Stimulated activated CD8-positive, alpha-beta memory T cell treated with anti-CD3 and anti-CD28 coated beads, Interleukin-15, amount 100 ng/mL, for 24 hours (primary cell): ENCODE results near the gene EMC9.

ENCODE experiments used
- DNase-seq: peaks from one replicate; pipeline ENCODE4 v3.0.0-alpha.2; 2020; ENCODE audit warnings: low read depth

EMC9 gene

DNA sequence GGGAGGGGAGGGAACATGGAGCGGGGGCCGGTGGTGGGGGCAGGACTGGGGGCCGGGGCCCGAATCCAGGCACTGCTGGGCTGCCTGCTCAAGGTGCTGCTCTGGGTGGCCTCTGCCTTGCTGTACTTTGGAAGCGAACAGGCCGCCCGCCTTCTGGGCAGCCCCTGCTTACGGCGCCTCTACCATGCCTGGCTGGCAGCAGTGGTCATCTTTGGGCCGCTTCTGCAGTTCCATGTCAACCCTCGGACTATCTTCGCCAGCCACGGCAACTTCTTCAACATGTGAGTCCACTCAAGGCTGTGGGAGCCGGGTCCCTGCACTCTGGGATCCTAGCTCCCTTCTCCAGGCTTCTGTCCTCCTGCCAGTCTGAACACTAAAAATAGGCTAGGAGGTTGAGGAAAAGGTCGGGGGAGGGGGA is 9.8 kb downstream of the EMC9 start:
- no peak for DNase-seq

DNA sequence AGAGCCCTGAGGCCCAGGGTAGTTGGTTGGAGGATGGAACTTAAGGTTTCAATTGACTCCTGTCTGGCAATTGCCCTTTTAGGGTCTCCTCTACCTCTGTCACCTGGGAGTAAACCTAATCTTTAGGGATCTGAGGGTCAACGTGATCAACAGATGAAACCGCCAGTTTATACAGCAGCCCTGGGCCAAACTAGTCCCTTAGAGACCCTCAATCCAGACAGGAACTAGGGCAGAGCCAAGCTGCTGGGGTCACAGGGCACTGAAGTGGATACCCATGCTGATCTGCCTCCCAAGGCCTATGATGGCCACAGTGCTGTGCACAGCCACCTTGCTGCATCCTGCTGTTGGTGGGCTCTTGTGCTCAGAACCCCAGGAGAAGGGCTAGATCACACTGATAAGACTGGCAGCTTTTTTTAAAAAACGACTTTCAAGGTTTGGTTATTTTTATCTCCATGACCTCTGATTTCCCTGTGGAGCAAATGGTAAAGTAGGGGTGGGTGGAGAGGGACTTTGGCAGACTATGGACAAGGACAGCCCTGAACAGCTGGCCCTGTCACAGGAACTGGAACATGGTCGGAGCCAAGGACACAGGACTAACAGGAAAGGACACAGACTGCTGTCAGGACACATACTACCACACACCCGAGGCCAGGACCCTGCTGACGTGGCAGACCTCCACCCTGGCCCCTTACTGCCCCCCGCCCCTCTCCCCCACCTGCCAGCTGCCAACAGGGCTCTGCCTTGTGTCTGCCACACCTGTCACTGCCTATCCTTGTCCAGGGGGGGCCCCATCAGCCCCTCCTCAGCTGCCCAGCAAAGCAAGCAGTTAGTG is 10.5 kb downstream of the EMC9 start:
- no peak for DNase-seq

DNA sequence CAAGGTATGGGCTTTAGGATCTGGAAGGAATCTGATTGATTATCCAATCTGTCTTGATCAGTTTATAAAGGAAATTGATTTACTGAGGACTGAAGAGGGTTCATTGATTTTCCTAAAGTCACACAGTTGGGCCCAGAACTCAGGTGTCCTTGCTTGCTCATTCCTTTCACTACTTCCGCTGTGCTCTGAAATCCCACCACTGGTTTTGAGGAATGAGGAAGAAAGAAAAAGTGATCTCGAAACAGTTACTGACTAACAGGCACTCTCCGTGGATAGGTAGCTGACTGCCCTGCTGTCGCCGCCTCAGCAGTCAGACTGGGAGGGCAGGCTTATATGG is 11.0 kb downstream of the EMC9 start, which contains the start of gene FITM1:
Gene FITM1 (plus strand): TSS at position 280 of the 337 bp plus-strand sequence. CDS start 905 bp downstream, outside the sequence.
- no peak for DNase-seq

DNA sequence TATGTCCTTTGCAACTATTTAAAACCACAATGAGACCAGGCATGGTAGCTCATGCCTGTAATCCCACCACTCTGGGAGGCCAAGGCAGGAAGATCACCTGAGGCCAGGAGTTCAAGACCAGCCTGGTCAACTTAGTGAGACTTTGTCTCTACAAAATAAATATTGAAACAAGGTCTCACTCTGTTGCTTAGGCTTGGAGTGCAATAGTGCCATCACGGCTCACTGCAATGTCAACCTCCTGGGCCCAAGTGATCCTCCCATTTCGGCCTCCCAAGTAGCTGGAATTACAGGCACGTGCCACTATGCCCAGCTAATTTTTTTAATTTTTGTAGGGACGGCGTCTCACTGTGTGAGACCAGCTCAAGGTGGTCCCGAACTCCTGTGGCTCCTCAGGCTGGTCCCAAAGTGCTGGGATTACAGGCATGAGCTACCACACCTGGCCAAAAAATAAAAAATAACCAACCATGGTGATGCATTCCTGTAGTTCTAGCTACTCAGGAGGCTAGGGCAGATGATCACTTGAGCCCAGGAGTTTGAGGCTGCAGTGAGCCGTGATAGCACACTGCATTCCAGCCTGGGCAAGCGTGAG is 11.9 kb downstream of the EMC9 start:
- DNase-seq, result no peak

- no peak for DNase-seq
Measured at GRCh38 chr14:24127673-24128072, 13.7 kb downstream of the EMC9 start.

DNA sequence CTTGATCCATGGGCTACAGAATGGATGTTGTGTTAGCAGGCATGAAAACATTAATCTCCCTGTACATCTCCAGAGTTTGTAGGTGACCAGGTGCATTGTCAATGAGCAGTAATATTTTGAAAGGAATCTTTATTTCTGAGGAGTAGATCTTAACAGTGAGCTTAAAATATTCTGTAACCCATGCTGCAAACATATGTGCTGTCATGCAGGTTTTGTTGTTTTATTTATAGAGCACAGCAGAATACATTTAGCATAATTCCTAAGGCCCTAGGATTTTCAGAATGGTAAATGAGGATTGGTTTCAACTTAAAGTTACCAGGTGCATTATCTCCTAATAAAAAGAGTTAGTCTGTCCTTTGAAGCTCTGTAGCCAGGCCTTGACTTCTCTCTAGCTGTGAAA is 14.5 kb downstream of the EMC9 start:
- no peak for DNase-seq

DNA sequence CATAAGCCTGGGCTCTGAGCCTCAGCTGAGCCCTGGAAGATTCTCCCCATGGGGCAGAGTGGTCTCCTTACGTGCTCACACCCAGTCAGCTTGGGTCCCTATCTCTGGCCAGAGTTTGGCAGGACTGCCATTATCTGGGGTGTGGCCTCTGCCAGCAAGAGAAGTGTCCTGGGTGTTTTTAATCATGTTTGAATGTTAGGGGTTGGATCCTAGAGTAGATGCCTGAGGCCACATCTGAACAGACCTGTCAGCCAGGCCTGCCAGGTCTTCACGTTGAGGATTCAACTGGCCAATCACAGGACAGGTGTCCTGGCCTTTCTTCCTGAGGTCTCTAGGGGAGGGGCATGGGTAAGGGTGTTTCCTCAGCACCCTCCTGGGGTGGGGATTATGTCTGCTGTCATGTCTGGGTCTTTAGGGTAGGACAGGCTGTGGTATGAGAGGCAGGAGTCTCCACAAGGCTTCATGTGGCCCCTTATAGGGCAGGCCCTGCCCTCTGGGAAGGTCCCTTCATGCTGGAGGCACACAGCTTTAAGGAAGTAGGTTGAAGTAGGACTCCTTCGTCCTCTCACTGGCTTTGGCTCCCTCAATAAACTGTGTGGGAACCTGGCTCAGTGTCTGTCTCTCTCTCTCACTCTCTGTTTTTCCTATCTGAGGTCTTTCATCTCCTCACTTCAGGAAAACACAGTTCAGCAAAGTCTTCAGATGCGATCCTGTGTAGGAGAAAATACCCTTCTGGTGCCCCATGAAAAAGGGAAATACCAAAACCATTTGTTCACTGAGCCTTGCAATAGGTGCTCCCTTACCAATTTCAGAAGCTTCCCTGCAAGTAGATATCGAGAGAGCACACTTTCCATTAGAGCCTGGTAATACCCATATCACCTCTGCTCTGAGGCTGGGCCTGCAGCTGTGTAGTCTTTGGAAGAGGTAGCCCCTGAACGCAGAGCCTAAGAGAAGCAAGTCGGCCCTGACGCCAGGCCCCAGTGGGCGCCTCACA is 17.7 kb downstream of the EMC9 start:
- DNase-seq, result no peak

GRCh38 chr14:24122898-24123297 is 18.5 kb downstream of the EMC9 start:
- DNase-seq, result no peak

DNA sequence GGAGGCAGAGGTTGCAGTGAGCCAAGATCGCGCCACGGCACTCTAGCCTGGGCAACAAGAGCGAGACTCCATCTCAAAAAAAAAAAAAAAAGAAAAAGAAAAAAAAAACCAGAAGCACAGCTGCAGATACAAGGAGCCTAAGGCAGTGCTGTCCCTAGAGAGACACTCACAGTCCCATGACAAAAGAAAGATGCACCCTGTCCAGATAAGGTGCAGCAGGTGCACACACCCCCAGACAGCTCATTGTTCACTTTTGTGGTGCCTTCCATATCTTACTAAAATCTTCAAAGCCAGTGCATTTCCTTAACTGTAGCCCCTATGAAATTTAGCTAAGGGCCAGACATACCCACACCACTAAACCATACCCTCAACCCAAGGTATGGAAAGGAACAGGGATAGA is 19.0 kb downstream of the EMC9 start:
- no peak for DNase-seq

- no peak for DNase-seq
Measured at GRCh38 chr14:24121210-24121609, 20.2 kb downstream of the EMC9 start.

- no peak for DNase-seq
Measured at GRCh38 chr14:24119691-24120090, 21.7 kb downstream of the EMC9 start.

DNA sequence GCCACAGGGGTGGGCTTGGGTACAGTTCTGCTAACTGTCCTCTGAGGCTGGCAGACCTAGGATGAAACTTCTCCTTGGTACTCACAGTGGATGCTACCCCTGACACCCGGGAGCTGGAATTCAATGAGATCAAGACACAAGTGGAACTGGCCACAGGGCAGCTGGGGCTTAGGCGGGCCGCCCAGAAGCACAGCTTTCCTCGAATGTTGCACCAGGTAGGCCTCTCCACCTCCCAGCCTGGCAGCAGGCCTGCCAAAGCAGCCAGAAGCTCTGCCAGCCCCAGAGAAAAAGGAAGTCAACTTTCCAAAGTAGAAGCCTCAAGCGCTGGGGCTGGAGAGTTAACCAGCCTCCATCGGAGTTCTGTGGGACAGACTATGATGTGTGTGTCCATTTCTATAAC is 24.2 kb downstream of the EMC9 start:
- DNase-seq, result no peak

GRCh38 chr14:24116128-24116814 is 25.1 kb downstream of the EMC9 start:
- no peak for DNase-seq

DNA sequence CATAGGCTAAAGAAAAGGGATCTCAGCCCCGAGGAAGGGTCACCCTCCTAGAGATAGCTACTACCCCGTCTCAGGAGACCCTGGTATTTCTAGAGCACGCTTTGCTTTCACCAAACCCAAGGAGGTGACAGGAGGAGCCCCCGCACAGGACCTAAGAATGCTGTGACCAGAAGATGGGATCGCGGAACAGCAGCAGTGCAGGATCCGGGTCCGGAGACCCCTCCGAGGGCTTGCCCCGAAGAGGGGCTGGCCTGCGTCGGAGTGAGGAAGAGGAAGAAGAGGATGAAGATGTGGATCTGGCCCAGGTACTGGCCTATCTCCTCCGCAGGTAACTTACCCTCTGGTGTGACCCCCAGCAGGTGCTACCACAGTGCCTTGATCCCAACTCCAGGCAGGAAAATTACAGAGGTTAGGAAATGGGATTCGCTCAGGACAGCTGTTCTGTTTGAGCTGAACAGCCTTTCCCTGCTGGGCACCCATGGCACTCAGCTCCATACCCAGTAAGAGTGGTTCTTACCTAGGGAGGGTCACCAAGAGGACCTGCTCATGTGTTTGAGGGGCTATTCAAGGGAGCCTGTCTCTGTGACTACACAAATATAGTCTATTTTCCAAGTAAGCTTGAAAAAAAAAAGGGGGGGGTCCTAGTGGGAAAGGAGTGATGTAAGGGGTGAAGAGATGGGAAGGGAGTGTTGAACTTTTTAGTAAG is 25.8 kb downstream of the EMC9 start:
- DNase-seq, result no peak

DNA sequence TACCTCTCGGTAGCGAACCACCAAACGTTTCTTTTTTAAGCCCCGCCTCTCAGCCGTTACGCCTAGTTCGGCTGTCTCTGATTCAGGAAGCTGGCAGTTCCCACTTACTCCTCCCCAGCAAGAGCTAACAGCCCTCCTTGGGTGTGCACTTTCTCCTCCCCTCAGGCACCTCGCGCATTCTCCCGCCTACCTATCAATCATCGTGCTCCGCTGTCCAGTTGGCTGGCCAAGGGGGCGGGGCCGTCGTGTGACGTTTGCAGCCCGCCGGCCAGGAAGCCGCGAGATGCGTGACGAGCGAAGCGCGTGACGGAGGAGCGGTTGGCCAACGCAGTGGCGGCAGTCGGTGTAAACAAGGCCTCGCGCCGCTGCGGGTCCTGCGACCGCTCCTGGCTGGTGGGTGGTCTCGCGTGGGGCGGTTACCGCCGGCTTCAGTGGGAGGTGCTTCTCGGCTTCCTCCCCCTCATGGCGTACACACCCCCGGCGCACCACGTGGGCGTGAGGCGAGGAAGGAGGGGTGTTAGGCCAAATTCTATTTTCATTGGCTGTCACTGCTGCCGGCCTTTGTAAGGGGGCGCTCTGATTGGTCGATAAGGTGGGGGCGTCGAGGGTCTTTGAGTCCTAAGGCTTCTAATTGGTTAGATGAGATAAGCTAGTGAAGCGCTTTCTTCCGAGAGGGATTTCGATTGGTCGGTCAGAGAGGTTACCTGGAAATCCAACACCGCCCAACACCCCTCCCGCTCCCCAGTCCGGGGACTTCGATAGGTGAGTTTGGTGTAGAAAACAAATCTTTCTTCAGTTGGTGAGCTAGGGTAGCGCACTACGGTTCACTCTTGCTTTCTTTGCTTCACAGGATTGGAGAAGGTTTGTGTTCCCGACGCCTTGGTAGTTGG is 26.6 kb downstream of the EMC9 start, which contains the start of the genes DCAF11 and NRL:
Gene DCAF11 (plus strand): TSS at position 246 of the 890 bp plus-strand sequence. CDS start 818 bp downstream, outside the sequence.
Gene NRL (minus strand): TSS at position 418 of the 890 bp plus-strand sequence. CDS start 32,101 bp downstream, outside the sequence.
- DNase-seq, result peak; percentile 88

DNA sequence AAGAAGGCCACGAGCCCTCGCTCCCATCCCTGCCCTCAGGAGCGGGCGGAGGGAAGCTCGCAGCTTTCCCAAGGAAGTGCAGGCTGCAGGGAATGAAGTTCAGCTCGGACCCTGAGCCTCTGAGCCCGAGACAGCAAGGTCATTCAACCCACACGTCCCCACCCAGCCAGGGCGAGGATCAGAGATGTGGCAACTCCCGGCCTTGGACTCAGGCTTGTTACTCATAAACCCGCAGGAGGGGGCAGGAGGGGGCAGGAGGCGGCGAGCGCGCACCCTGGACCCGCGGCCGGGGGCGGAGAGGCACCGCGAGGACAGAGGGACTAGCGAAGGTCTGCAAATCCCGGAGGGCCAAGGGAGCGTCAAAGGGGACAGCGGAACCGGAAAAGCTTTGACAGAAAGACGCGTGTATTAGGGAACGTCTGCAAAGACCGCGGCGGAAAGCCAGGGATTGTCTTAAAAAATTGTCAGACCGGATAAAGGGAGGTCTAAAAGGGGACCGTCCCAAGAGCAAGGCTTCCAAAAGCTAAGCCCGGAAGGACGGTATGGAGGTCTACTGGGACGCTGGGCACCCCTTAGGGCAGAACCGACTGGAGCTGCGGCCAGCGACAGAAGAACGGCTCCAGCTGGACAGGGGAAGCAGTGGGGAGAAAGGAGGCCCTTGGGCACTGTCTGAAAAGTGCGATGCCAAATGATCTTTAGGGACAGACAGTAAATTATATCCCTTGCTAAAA is 27.4 kb downstream of the EMC9 start:
- DNase-seq, result peak; percentile 43

- no peak for DNase-seq
Measured at GRCh38 chr14:24113379-24113800, 28.0 kb downstream of the EMC9 start.

- DNase-seq, result no peak
Measured at GRCh38 chr14:24110523-24110922, 30.9 kb downstream of the EMC9 start.

GRCh38 chr14:24110060-24110459 is 31.3 kb downstream of the EMC9 start:
- no peak for DNase-seq
